ENCODE results near the gene AKAP13. TPM values are rescaled to one million over a fixed set of nuclear protein-coding genes. Genes with fewer than 3 reads are reported as not detected.

Gene AKAP13
- total and polyA plus RNA-seq, 2 of the 13 experiments (the other 11 are each of a cell fraction or from before 2014, with no cell fraction given), result 6.7 to 27.1 TPM

- in situ Hi-C loops (cut with HindIII; ENCODE audit: extremely low pct_ligation_motif_present, low pct_unique_long_range_greater_than_20kb) (no loop called here), intact Hi-C loops (cut with micrococcal nuclease; ENCODE audit: unreplicated experiment) (loop anchor here (10.0 kb wide), 1 partner anchor 81 kb away; no protein-coding TSS in a partner anchor)
- Histone ChIP-seq H3K79me2 (ENCODE audit: insufficient read depth, low read length) (peaks cover 59% of the 10 kb centered on the region), H3K4me2 (ENCODE audit: low read depth, low read length) (no peak overlapping the region), H3K9ac (ENCODE audit: insufficient read depth, low read depth, low read length) (no peak overlapping the region), H2AFZ (ENCODE audit: low read length) (no peak overlapping the region), H3K27ac (ENCODE audit: extremely low read length, insufficient read depth, low read length) (no peak overlapping the region), H3K4me3 (replicated peaks in 1 of 3; ENCODE audit: insufficient read depth in 1 of 3, low read depth in 2 of 3, low read length in 3 of 3) (no peak overlapping the region), H4K20me1 (ENCODE audit: insufficient read depth, low read length) (no peaks in the 10 kb centered on the region), H3K27me3 (ENCODE audit: control insufficient read depth in 1 of 2, insufficient read depth in 2 of 2, low read length in 2 of 2) (no peaks in the 10 kb centered on the region; a peak in 1 of 5 replicates), H3K9me3 (ENCODE audit: low read length) (no peaks in the 10 kb centered on the region), H3K4me1 (ENCODE audit: insufficient read depth, low read length) (peaks cover 34% of the 10 kb centered on the region), H3K36me3 (replicated peaks in 1 of 2; ENCODE audit: control insufficient read depth in 1 of 2, insufficient read depth in 2 of 2, low read length in 2 of 2) (no peaks in the 10 kb centered on the region)
- no peak for FAIRE-seq
- no TSS peak for BruUV-seq (replicated peaks)
- no peak for ATAC-seq
- 79% methylated on average over 2 of the region's 2 CpGs for WGBS (ENCODE audit: low lambda C conversion rate)
- ChIA-PET CTCF (ENCODE audit: low intra/inter-chr PET ratio, low total read pairs) (no interaction called here), POLR2A (interaction anchor here (0.9 to 1.2 kb wide), 2 partner anchors 11 to 36 kb away, joined by 3 to 5 read pairs; partner anchors contain the start of gene AKAP13)
- no peak for DNase-seq (ENCODE audit: low spot score)
- TF ChIP-seq TRIM24 (CRISPR knock-in tag; IDR thresholded peaks at IDR 0.05), result no peak
- TF ChIP-seq ZMAT5 (CRISPR knock-in tag; IDR thresholded peaks at IDR 0.05; ENCODE audit: borderline replicate concordance, low read depth), result no peak
- no peak for TF ChIP-seq ZNF552 (CRISPR knock-in tag; IDR thresholded peaks at IDR 0.05; ENCODE audit: borderline replicate concordance)
- no peak for TF ChIP-seq ZHX1 (CRISPR knock-in tag; IDR thresholded peaks at IDR 0.05; ENCODE audit: low read depth)
- TF ChIP-seq HIC2 (CRISPR knock-in tag; IDR thresholded peaks at IDR 0.05; ENCODE audit: low read depth), result no peak
- TF ChIP-seq RFX3 (CRISPR knock-in tag; IDR thresholded peaks at IDR 0.05), result no peak
- no peak for TF ChIP-seq TFAP4 (IDR thresholded peaks at IDR 0.05; ENCODE audit: borderline replicate concordance, low read depth)
- no peak for TF ChIP-seq RCOR2 (CRISPR knock-in tag; IDR thresholded peaks at IDR 0.05)
- no peak for TF ChIP-seq SKI (IDR thresholded peaks at IDR 0.05; ENCODE audit: partially characterized antibody)
- TF ChIP-seq NRL (CRISPR knock-in tag; IDR thresholded peaks at IDR 0.05; ENCODE audit: borderline replicate concordance), result no peak
- TF ChIP-seq ARNT2 (CRISPR knock-in tag; IDR thresholded peaks at IDR 0.05; ENCODE audit: low read depth), result no peak
- no peak for TF ChIP-seq GFI1 (CRISPR knock-in tag; IDR thresholded peaks at IDR 0.05; ENCODE audit: borderline replicate concordance)
- TF ChIP-seq KLF11 (CRISPR knock-in tag; IDR thresholded peaks at IDR 0.05), result no peak
- TF ChIP-seq HOXD1 (CRISPR knock-in tag; IDR thresholded peaks at IDR 0.05), result no peak
- TF ChIP-seq MYC (CRISPR knock-in tag; IDR thresholded peaks at IDR 0.05; ENCODE audit: borderline replicate concordance), result no peak
- no peak for TF ChIP-seq ZNF354B (CRISPR knock-in tag; IDR thresholded peaks at IDR 0.05)
Observed at GRCh38 chr15:85415783-85416182, 35.4 kb downstream of the AKAP13 start.
